Endothelial cell of umbilical vein (primary cell): ENCODE measurements around the gene TM9SF4. TPM values are rescaled to one million over a fixed set of nuclear protein-coding genes. Genes with fewer than 3 reads are reported as not detected.

ENCODE experiments used
- BruUV-seq: library from RNA; stranded (reverse); fragments of 400-500 nt; replicated peaks from 2 replicates; lab custom pipeline; 2021; lab: Mats Ljungman, UMichigan
- CTCF ChIA-PET: fragments of 300-600, 350-600 bp; sonication (Branson Sonifier 250); formaldehyde crosslinking; loops from one replicate; lab custom pipeline; 2021; ENCODE audit warnings: antibody characterized with exemption, inconsistent platforms; lab: Charles Lee
- POLR2A ChIA-PET: fragments of 300-600, 350-600 bp; sonication (Branson Sonifier 250); formaldehyde crosslinking; loops from one replicate; lab custom pipeline; 2021; ENCODE audit warnings: antibody characterized with exemption, inconsistent platforms; lab: Charles Lee
- DNase-seq: peaks from one replicate; pipeline ENCODE4 v3.0.0-alpha.2; 2011; ENCODE audit warnings: low read depth, low spot score
- FAIRE-seq: peaks from 2 replicates; lab custom pipeline; 2011; peaks lifted over from hg19 to GRCh38; lab: Jason Lieb, UNC
- H2AFZ ChIP-seq: 2 replicates; pipeline ENCODE4 v1.6.0; 2012; ENCODE audit warnings: low read depth, low read length, control low read depth, inconsistent platforms
- H3K27ac ChIP-seq: 2 replicates; pipeline ENCODE4 v1.5.1; 2011; ENCODE audit warnings: low read depth, mild to moderate bottlenecking, control low read depth, low read length, moderate library complexity; ENCODE audit not compliant: insufficient read depth
- H3K27me3 ChIP-seq, 2 experiments: 2 replicates each; pipeline versions ENCODE4 v1.6.0 to v1.6.1; 2011; ENCODE audit warnings: low read length in 2 of 2, mixed read lengths in 1 of 2; ENCODE audit not compliant: control insufficient read depth in 2 of 2, insufficient read depth in 2 of 2
- H3K36me3 ChIP-seq, 2 experiments: 2 replicates in 1 of 2; 3 replicates in 1 of 2; pipeline ENCODE4 v1.5.1; 2011; ENCODE audit warnings: low read length in 2 of 2, mild to moderate bottlenecking in 1 of 2, moderate library complexity in 1 of 2; ENCODE audit not compliant: control insufficient read depth in 2 of 2, insufficient read depth in 2 of 2; ENCODE audit errors: extremely low read depth in 1 of 2
- H3K4me1 ChIP-seq: 3 replicates; pipeline ENCODE4 v1.5.1; 2011; ENCODE audit warnings: mild to moderate bottlenecking, low read length; ENCODE audit not compliant: control insufficient read depth, insufficient read depth; ENCODE audit errors: extremely low read depth
- H3K4me2 ChIP-seq: 2 replicates; pipeline ENCODE4 v1.6.1; 2011; ENCODE audit warnings: low read length, control low read depth, mixed read lengths; ENCODE audit not compliant: insufficient read depth
- H3K4me3 ChIP-seq, 3 experiments: fragments of 200-600 bp in 1 of 3; sonication (generic), shearing (Covaris generic) in 1 of 3; replicated peaks in 1 of 3; 2 replicates each; pipeline ENCODE4 v1.5.1; 2011 to 2016; ENCODE audit warnings: control low read depth in 3 of 3, low read length in 3 of 3, mild to moderate bottlenecking in 2 of 3, inconsistent platforms in 1 of 3, low read depth in 1 of 3, moderate library complexity in 1 of 3; ENCODE audit not compliant: insufficient read depth in 1 of 3
- H3K79me2 ChIP-seq: 2 replicates; pipeline ENCODE4 v1.6.0; 2012; ENCODE audit warnings: low read length, inconsistent platforms; ENCODE audit not compliant: control insufficient read depth, insufficient read depth
- H3K9ac ChIP-seq: replicated peaks from 2 replicates; pipeline ENCODE3; 2011; ENCODE audit warnings: low read length, control low read depth; ENCODE audit not compliant: insufficient read depth; ENCODE audit errors: extremely low read depth
- H3K9me1 ChIP-seq: replicated peaks from 3 replicates; pipeline ENCODE4 v1.6.0; 2011; ENCODE audit warnings: mild to moderate bottlenecking, low read length; ENCODE audit not compliant: control insufficient read depth, insufficient read depth; ENCODE audit errors: extremely low read depth
- H3K9me3 ChIP-seq: replicated peaks from 2 replicates; pipeline ENCODE4 v1.5.1; 2012; ENCODE audit warnings: low read length, inconsistent platforms; ENCODE audit not compliant: control insufficient read depth, insufficient read depth
- H4K20me1 ChIP-seq: replicated peaks from 2 replicates; pipeline ENCODE3; 2011; ENCODE audit warnings: mild to moderate bottlenecking, low read length; ENCODE audit not compliant: control insufficient read depth, insufficient read depth; ENCODE audit errors: extremely low read depth
- EZH2 ChIP-seq: IDR thresholded peaks from 2 replicates; pipeline ENCODE4 v1.6.1; 2012; ENCODE audit warnings: borderline replicate concordance, low read depth, mild to moderate bottlenecking, moderate library complexity, low read length, inconsistent platforms; ENCODE audit not compliant: severe bottlenecking
- FOS ChIP-seq: IDR thresholded peaks from 2 replicates; pipeline ENCODE4 v1.6.1; 2011; ENCODE audit warnings: mild to moderate bottlenecking, low read length, moderate library complexity, borderline replicate concordance; ENCODE audit not compliant: insufficient read depth
- GATA2 ChIP-seq: IDR thresholded peaks from 2 replicates; pipeline ENCODE4 v1.7.0; 2011; ENCODE audit warnings: low read depth, mild to moderate bottlenecking, moderate library complexity, mixed read lengths, low read length; ENCODE audit not compliant: insufficient read length, insufficient read depth
- JUN ChIP-seq: IDR thresholded peaks from 2 replicates; pipeline ENCODE4 v1.6.1; 2011; ENCODE audit warnings: borderline replicate concordance, low read depth; ENCODE audit not compliant: insufficient read length, insufficient read depth
- MAX ChIP-seq: IDR thresholded peaks from 2 replicates; pipeline ENCODE4 v1.6.1; 2011; ENCODE audit not compliant: insufficient read depth, insufficient read length
- MYC ChIP-seq: IDR thresholded peaks from one replicate; pipeline ENCODE4 v1.6.1; 2011; ENCODE audit warnings: mild to moderate bottlenecking, low read depth, low read length
- POLR2A ChIP-seq: IDR thresholded peaks from 2 replicates; pipeline ENCODE4 v1.6.1; 2012; ENCODE audit warnings: low read depth, mild to moderate bottlenecking, control low read depth, low read length
- POLR2AphosphoS5 ChIP-seq: IDR thresholded peaks from 2 replicates; pipeline ENCODE4 v1.6.1; 2012; ENCODE audit warnings: low read depth, mild to moderate bottlenecking, control low read depth, low read length, moderate library complexity; ENCODE audit not compliant: insufficient read depth
- dilution Hi-C: fragments of 300-500 bp; cut with MboI; formaldehyde crosslinking; loops from one replicate; pipeline ENCODE4 v1.15.0; 2019; ENCODE audit warnings: low sequenced_read_pairs; ENCODE audit not compliant: extremely low pct_ligation_motif_present
- intact Hi-C: fragments of 100-400 bp; cut with micrococcal nuclease; formaldehyde crosslinking; loops from one replicate; pipeline ENCODE4 v1.10.0; 2022
- polyA plus RNA-seq, 4 experiments: library from polyadenylated mRNA; depleted of rRNA in 3 of 4; stranded (reverse) in 3 of 4; unstranded in 1 of 4; fragments of >200 nt; gene quantifications; 2 replicates each; pipeline versions ENCODE4 v1.2.1 to v1.2.3, GENCODE V29; 2011 to 2012; ENCODE audit warnings: missing spikeins in 1 of 4
- total RNA-seq: library from RNA; stranded (reverse); gene quantifications from 2 replicates; pipeline ENCODE4 v1.2.3, GENCODE V29; 2021
- TF ChIP-seq, protein P1 (sequence below), 2 donors: IDR thresholded peaks; 1 replicate in 1 of 2; 2 replicates in 1 of 2; pipeline ENCODE4 v1.5.1; 2011; ENCODE audit warnings: low read length in 2 of 2, mild to moderate bottlenecking in 2 of 2, moderate library complexity in 2 of 2, control low read depth in 1 of 2, inconsistent platforms in 1 of 2, low read depth in 1 of 2; ENCODE audit not compliant: insufficient read depth in 1 of 2; ENCODE audit errors: extremely low read depth in 1 of 2

TM9SF4 gene
- total and polyA plus RNA-seq, 2 donors (not counting 3 experiments of a cell fraction or from before 2014, with no cell fraction given), result 46.4 to 61.9 TPM

- Histone ChIP-seq H3K36me3 (peaks cover 0 to 2% of the 10 kb centered on the region in 2 experiments), H3K79me2 (peaks cover 43% of the 10 kb centered on the region), H3K4me3 (no peak overlapping the region), H3K27ac (no peak overlapping the region), H3K9me1 (no peaks in the 10 kb centered on the region), H3K9me3 (no peaks in the 10 kb centered on the region), H3K4me2 (no peak overlapping the region), H2AFZ (no peak overlapping the region), H3K9ac (no peak overlapping the region), H4K20me1 (no peaks in the 10 kb centered on the region), H3K4me1 (no peaks in the 10 kb centered on the region), H3K27me3 (no peaks in the 10 kb centered on the region)
- no TSS peak for BruUV-seq
- ChIA-PET POLR2A (no interaction called here), CTCF (no interaction called here)
- dilution Hi-C loops, result no loop called here
- FAIRE-seq, result no peak
- DNase-seq, result no peak
- TF ChIP-seq GATA2 (no peak), FOS (no peak), JUN (no peak), MYC (no peak)
- TF ChIP-seq, protein P1, sequence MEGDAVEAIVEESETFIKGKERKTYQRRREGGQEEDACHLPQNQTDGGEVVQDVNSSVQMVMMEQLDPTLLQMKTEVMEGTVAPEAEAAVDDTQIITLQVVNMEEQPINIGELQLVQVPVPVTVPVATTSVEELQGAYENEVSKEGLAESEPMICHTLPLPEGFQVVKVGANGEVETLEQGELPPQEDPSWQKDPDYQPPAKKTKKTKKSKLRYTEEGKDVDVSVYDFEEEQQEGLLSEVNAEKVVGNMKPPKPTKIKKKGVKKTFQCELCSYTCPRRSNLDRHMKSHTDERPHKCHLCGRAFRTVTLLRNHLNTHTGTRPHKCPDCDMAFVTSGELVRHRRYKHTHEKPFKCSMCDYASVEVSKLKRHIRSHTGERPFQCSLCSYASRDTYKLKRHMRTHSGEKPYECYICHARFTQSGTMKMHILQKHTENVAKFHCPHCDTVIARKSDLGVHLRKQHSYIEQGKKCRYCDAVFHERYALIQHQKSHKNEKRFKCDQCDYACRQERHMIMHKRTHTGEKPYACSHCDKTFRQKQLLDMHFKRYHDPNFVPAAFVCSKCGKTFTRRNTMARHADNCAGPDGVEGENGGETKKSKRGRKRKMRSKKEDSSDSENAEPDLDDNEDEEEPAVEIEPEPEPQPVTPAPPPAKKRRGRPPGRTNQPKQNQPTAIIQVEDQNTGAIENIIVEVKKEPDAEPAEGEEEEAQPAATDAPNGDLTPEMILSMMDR (IDR thresholded peaks at IDR 0.05; ENCODE audit: extremely low read depth in 1 of 2, insufficient read depth in 1 of 2, low read depth in 1 of 2, low read length in 2 of 2), result no peak
- intact Hi-C loops, result no loop called here
Measured at GRCh38 chr20:32126919-32127318, 17.4 kb downstream of the TM9SF4 start.

DNA sequence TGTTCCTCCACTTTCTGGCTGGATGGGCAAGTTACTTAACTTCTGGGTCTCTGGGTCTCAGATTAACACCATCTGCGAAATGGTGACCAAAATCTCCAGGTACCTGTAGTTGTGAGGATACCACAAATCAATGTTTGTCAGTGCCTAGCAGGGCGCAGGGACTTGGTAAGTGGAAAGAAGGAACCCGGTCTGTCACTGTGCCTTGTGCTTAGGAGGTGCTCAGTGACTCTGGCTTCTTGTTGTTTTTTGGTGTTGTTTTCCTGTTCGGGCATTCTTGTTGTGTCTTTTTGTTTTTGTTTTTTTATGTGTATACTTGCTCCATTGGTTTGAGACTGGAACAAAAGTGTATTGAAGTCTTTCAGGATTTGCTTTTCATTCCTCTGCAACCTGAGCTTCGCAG, 17.8 kb downstream of the TM9SF4 start:
- Histone ChIP-seq H3K4me2 (no peak overlapping the region), H3K9me1 (no peaks in the 10 kb centered on the region), H3K9ac (no peak overlapping the region), H3K9me3 (no peaks in the 10 kb centered on the region), H3K4me1 (no peaks in the 10 kb centered on the region), H3K27me3 (no peaks in the 10 kb centered on the region), H2AFZ (no peak overlapping the region), H4K20me1 (no peaks in the 10 kb centered on the region), H3K4me3 (no peak overlapping the region), H3K27ac (no peak overlapping the region), H3K36me3 (peaks cover 0 to 2% of the 10 kb centered on the region in 2 experiments), H3K79me2 (peaks cover 43% of the 10 kb centered on the region)
- ChIA-PET CTCF (no interaction called here), POLR2A (no interaction called here)
- FAIRE-seq (no peak), DNase-seq (no peak)
- no TSS peak for BruUV-seq
- TF ChIP-seq JUN (no peak), FOS (no peak), MAX (no peak), POLR2AphosphoS5 (no peak), GATA2 (no peak), POLR2A (no peak), EZH2 (no peak), MYC (no peak)
- TF ChIP-seq, protein P1 (IDR thresholded peaks at IDR 0.05; ENCODE audit: extremely low read depth in 1 of 2, insufficient read depth in 1 of 2, low read depth in 1 of 2, low read length in 2 of 2), result no peak
- dilution Hi-C loops, result no loop called here
- intact Hi-C loops, result no loop called here
